Mesenchymal stem cell (in vitro differentiated cells and primary cell): ENCODE data around the gene PARD3.

Experiments used
- DNase-seq: peaks from one replicate; pipeline ENCODE4 v3.0.0-alpha.2; 2013
- H2AFZ ChIP-seq: one replicate; pipeline ENCODE4 v1.6.1; 2013; ENCODE audit warnings: low read depth, mild to moderate bottlenecking, control low read depth, inconsistent platforms, low read length, moderate library complexity
- H2AK5ac ChIP-seq: 2 replicates; pipeline ENCODE4 v1.6.1; 2013; ENCODE audit warnings: low read length, moderate library complexity, mild to moderate bottlenecking, inconsistent platforms; ENCODE audit not compliant: severe bottlenecking
- H2BK120ac ChIP-seq: one replicate; pipeline ENCODE4 v1.6.1; 2013; ENCODE audit warnings: low read depth, mild to moderate bottlenecking, inconsistent platforms, low read length, moderate library complexity
- H2BK12ac ChIP-seq, 2 experiments: one replicate each; pipeline ENCODE4 v1.6.1; 2013; ENCODE audit warnings: inconsistent platforms in 2 of 2, low read length in 2 of 2, mild to moderate bottlenecking in 2 of 2, moderate library complexity in 2 of 2, control low read depth in 1 of 2
- H2BK15ac ChIP-seq: one replicate; pipeline ENCODE4 v1.6.1; 2013; ENCODE audit warnings: mild to moderate bottlenecking, low read depth, inconsistent platforms; ENCODE audit not compliant: poor library complexity, severe bottlenecking
- H2BK5ac ChIP-seq: 2 replicates; pipeline ENCODE4 v1.6.1; 2013; ENCODE audit warnings: low read depth, mild to moderate bottlenecking, low read length, control low read depth, inconsistent platforms; ENCODE audit not compliant: poor library complexity, severe bottlenecking
- H3K14ac ChIP-seq, 2 experiments: one replicate each; pipeline ENCODE4 v1.6.1; 2013; ENCODE audit warnings: inconsistent platforms in 2 of 2, low read length in 2 of 2, control low read depth in 1 of 2, mild to moderate bottlenecking in 1 of 2, moderate library complexity in 1 of 2
- H3K18ac ChIP-seq, 2 experiments: one replicate each; pipeline ENCODE4 v1.6.1; 2013; ENCODE audit warnings: inconsistent platforms in 2 of 2, low read length in 2 of 2, control low read depth in 1 of 2, low read depth in 1 of 2, mild to moderate bottlenecking in 1 of 2
- H3K23ac ChIP-seq, 2 experiments: one replicate each; pipeline ENCODE4 v1.6.1; 2013; ENCODE audit warnings: inconsistent platforms in 2 of 2, low read length in 2 of 2, mild to moderate bottlenecking in 2 of 2, moderate library complexity in 2 of 2, control low read depth in 1 of 2
- H3K27ac ChIP-seq: 2 replicates; pipeline ENCODE4 v1.5.1; 2013; ENCODE audit warnings: mild to moderate bottlenecking, moderate library complexity, low read length, control low read depth, inconsistent platforms; ENCODE audit not compliant: poor library complexity, severe bottlenecking
- H3K27me3 ChIP-seq, 2 experiments: 2 replicates each; pipeline versions ENCODE4 v1.6.1 to v1.7.0; 2013; ENCODE audit warnings: low read length in 2 of 2, mild to moderate bottlenecking in 2 of 2, moderate library complexity in 2 of 2, control low read depth in 1 of 2, inconsistent platforms in 1 of 2; ENCODE audit not compliant: control insufficient read depth in 1 of 2, insufficient read depth in 1 of 2
- H3K36me3 ChIP-seq, 2 experiments: 2 replicates each; pipeline versions ENCODE4 v1.6.1 to v1.7.0; 2013; ENCODE audit warnings: low read length in 2 of 2, control low read depth in 1 of 2, inconsistent platforms in 1 of 2, low read depth in 1 of 2, mild to moderate bottlenecking in 1 of 2; ENCODE audit not compliant: insufficient read depth in 2 of 2, control insufficient read depth in 1 of 2
- H3K4ac ChIP-seq, 2 experiments: one replicate each; pipeline ENCODE4 v1.6.1; 2013; ENCODE audit warnings: inconsistent platforms in 2 of 2, low read length in 2 of 2, mild to moderate bottlenecking in 2 of 2, moderate library complexity in 2 of 2, control low read depth in 1 of 2, low read depth in 1 of 2
- H3K4me1 ChIP-seq: 2 replicates; pipeline ENCODE4 v1.6.1; 2013; ENCODE audit warnings: low read depth, low read length, control low read depth; ENCODE audit not compliant: control insufficient read depth, insufficient read depth
- H3K4me2 ChIP-seq: 2 replicates; pipeline ENCODE4 v1.6.1; 2013; ENCODE audit warnings: low read length, mild to moderate bottlenecking, inconsistent platforms; ENCODE audit not compliant: poor library complexity, severe bottlenecking
- H3K4me3 ChIP-seq, 2 experiments: 2 replicates each; pipeline versions ENCODE4 v1.5.1 to v1.7.0; 2013; ENCODE audit warnings: low read length in 2 of 2, mild to moderate bottlenecking in 2 of 2, control low read depth in 1 of 2, low read depth in 1 of 2; ENCODE audit not compliant: insufficient read depth in 1 of 2
- H3K79me1 ChIP-seq: replicated peaks from 2 replicates; pipeline ENCODE4 v1.6.1; 2013; ENCODE audit warnings: mild to moderate bottlenecking, control low read depth, low read length, inconsistent platforms; ENCODE audit not compliant: poor library complexity, severe bottlenecking
- H3K9ac ChIP-seq: 2 replicates; pipeline ENCODE4 v1.7.0; 2013; ENCODE audit warnings: mild to moderate bottlenecking, low read length, moderate library complexity
- H3K9me3 ChIP-seq: 2 replicates; pipeline ENCODE4 v1.7.0; 2013; ENCODE audit warnings: mild to moderate bottlenecking, low read length; ENCODE audit not compliant: control insufficient read depth
- H4K8ac ChIP-seq: one replicate; pipeline ENCODE4 v1.6.1; 2013; ENCODE audit warnings: inconsistent platforms, mild to moderate bottlenecking, low read length, moderate library complexity
- H4K91ac ChIP-seq: one replicate; pipeline ENCODE4 v1.6.1; 2013; ENCODE audit warnings: mild to moderate bottlenecking, low read length, inconsistent platforms
- WGBS: methylation state at CpG from one replicate; pipeline ENCODE4 v1.1.7; 2013; ENCODE audit warnings: mixed read lengths; 5-methylcytosine and 5-hydroxymethylcytosine counted together

Gene PARD3

GRCh38 chr10:34853357-34853756 lies 38.3 kb upstream of the PARD3 start:
- Histone ChIP-seq H3K23ac (no peak overlapping the region), H3K9ac (no peak overlapping the region), H2AK5ac (no peak overlapping the region), H2BK120ac (no peak overlapping the region), H3K9me3 (no peaks in the 10 kb centered on the region), H3K79me1 (no peaks in the 10 kb centered on the region), H3K4me3 (no peak overlapping the region), H3K4me1 (peaks cover 2% of the 10 kb centered on the region), H4K8ac (no peak overlapping the region), H3K4ac (no peak overlapping the region), H3K36me3 (no peaks in the 10 kb centered on the region), H4K91ac (no peak overlapping the region), H2BK15ac (no peak overlapping the region), H3K18ac (no peak overlapping the region), H3K27ac (no peak overlapping the region), H3K4me2 (no peak overlapping the region), H3K14ac (no peak overlapping the region), H2BK12ac (no peak overlapping the region), H3K27me3 (peaks cover 7 to 16% of the 10 kb centered on the region in 2 experiments), H2AFZ (no peak overlapping the region), H2BK5ac (no peak overlapping the region)
- WGBS: 85% methylated on average over 3 of the region's 4 CpGs
- DNase-seq: no peak

GRCh38 chr10:34850558-34850957 lies 35.5 kb upstream of the PARD3 start:
- Histone ChIP-seq H4K91ac (no peak overlapping the region), H3K79me1 (no peaks in the 10 kb centered on the region), H2BK5ac (no peak overlapping the region), H3K4ac (no peak overlapping the region), H3K18ac (no peak overlapping the region), H4K8ac (no peak overlapping the region), H2AK5ac (no peak overlapping the region), H3K23ac (no peak overlapping the region), H2AFZ (no peak overlapping the region), H2BK120ac (no peak overlapping the region), H3K27me3 (no peaks in the 10 kb centered on the region), H2BK12ac (no peak overlapping the region), H3K36me3 (no peaks in the 10 kb centered on the region), H2BK15ac (no peak overlapping the region), H3K9ac (no peak overlapping the region), H3K4me3 (no peak overlapping the region), H3K4me1 (peaks cover 2% of the 10 kb centered on the region), H3K27ac (no peak overlapping the region), H3K4me2 (no peak overlapping the region), H3K14ac (no peak overlapping the region), H3K9me3 (no peaks in the 10 kb centered on the region)
- 100% methylated on average over 2 of the region's 3 CpGs for WGBS
- no peak for DNase-seq

GRCh38 chr10:34850036-34850435 lies 34.9 kb upstream of the PARD3 start:
- no peak overlapping the region for H3K18ac ChIP-seq
- no peak overlapping the region for H3K9ac ChIP-seq
- H3K4ac ChIP-seq: no peak overlapping the region
- no peaks in the 10 kb centered on the region for H3K27me3 ChIP-seq
- no peak overlapping the region for H2BK5ac ChIP-seq
- no peak overlapping the region for H4K91ac ChIP-seq
- H2BK120ac ChIP-seq: no peak overlapping the region
- H2AFZ ChIP-seq: no peak overlapping the region
- no peaks in the 10 kb centered on the region for H3K36me3 ChIP-seq
- H3K79me1 ChIP-seq: no peaks in the 10 kb centered on the region
- DNase-seq: no peak
- no peak overlapping the region for H3K4me3 ChIP-seq
- WGBS: 93% methylated on average over 1 of the region's 1 CpG
- H3K4me2 ChIP-seq: no peak overlapping the region
- H2BK15ac ChIP-seq: no peak overlapping the region
- H3K23ac ChIP-seq: no peak overlapping the region
- H3K9me3 ChIP-seq: no peaks in the 10 kb centered on the region
- H3K27ac ChIP-seq: no peak overlapping the region
- H3K4me1 ChIP-seq: peaks cover 2% of the 10 kb centered on the region
- H3K14ac ChIP-seq: no peak overlapping the region
- H2AK5ac ChIP-seq: no peak overlapping the region
- H4K8ac ChIP-seq: no peak overlapping the region
- H2BK12ac ChIP-seq: no peak overlapping the region

GRCh38 chr10:34845070-34845469 lies 30.0 kb upstream of the PARD3 start:
- Histone ChIP-seq H3K36me3 (no peaks in the 10 kb centered on the region), H3K9me3 (no peaks in the 10 kb centered on the region), H2BK120ac (no peak overlapping the region), H3K27ac (no peak overlapping the region), H2AK5ac (no peak overlapping the region), H3K4ac (no peak overlapping the region), H2BK5ac (no peak overlapping the region), H2BK15ac (no peak overlapping the region), H3K27me3 (no peaks in the 10 kb centered on the region), H2BK12ac (no peak overlapping the region), H3K4me1 (no peaks in the 10 kb centered on the region), H3K18ac (no peak overlapping the region), H4K91ac (no peak overlapping the region), H2AFZ (no peak overlapping the region), H3K23ac (no peak overlapping the region), H3K9ac (no peak overlapping the region), H4K8ac (no peak overlapping the region), H3K4me2 (no peak overlapping the region), H3K79me1 (no peaks in the 10 kb centered on the region), H3K14ac (no peak overlapping the region), H3K4me3 (no peak overlapping the region)
- 96% methylated on average over 2 of the region's 2 CpGs for WGBS
- DNase-seq: no peak
